K562 (cell line): ENCODE results near the gene SRSF11. TPM values are rescaled to one million over a fixed set of nuclear protein-coding genes. Genes with fewer than 3 reads are reported as not detected.

Experiments used
- ATAC-seq: fragments of 200-7000 bp; cut with Tn5 transposase; 3 replicates; pipeline ENCODE4 v1.9.1; 2020; ENCODE audit warnings: moderate library complexity
- BruUV-seq: library from RNA; stranded (reverse); fragments of 400-500 nt; replicated peaks from 2 replicates; lab custom pipeline; 2021; lab: Mats Ljungman, UMichigan
- CTCF ChIA-PET: fragments of 300-600 bp; formaldehyde crosslinking; extraction: SDS; loops from one replicate; lab custom pipeline; 2021; ENCODE audit warnings: low intra/inter-chr PET ratio; lab: Yijun Ruan, JAX
- POLR2A ChIA-PET: fragments of 300-600, 350-650 bp; sonication (Branson Sonifier 250); formaldehyde crosslinking; extraction: SDS; loops from one replicate; lab custom pipeline; 2021; ENCODE audit warnings: antibody characterized with exemption, inconsistent platforms; lab: Yijun Ruan, JAX
- DNase-seq, 4 experiments: peaks; one replicate each; pipeline versions ENCODE4 v3.0.0 to v3.0.0-alpha.2; 2011 to 2018; ENCODE audit warnings: low spot score in 3 of 4, mixed read lengths in 3 of 4; ENCODE audit errors: extremely low read depth in 1 of 4
- FAIRE-seq: peaks from 2 replicates; lab custom pipeline; 2011; peaks lifted over from hg19 to GRCh38; lab: Jason Lieb, UNC
- H2AFZ ChIP-seq: 2 replicates; pipeline ENCODE4 v1.6.0; 2011; ENCODE audit warnings: low read depth, low read length, control low read depth, inconsistent platforms
- H3K27ac ChIP-seq: fragments of 200-600 bp; 3 replicates; pipeline ENCODE4 v1.8.0; 2011; ENCODE audit warnings: low read depth, mild to moderate bottlenecking, control low read depth, inconsistent platforms, low read length, moderate library complexity, mixed read lengths; ENCODE audit errors: extremely low read depth
- H3K27me3 ChIP-seq, 2 experiments: fragments of 300-600 bp in 1 of 2; 2 replicates in 1 of 2; 3 replicates in 1 of 2; pipeline versions ENCODE4 v1.6.0 to v1.8.0; 2011; ENCODE audit warnings: inconsistent platforms in 2 of 2, low read length in 2 of 2, mild to moderate bottlenecking in 1 of 2, mixed read lengths in 1 of 2, moderate library complexity in 1 of 2; ENCODE audit not compliant: control insufficient read depth in 2 of 2, insufficient read depth in 2 of 2
- H3K36me3 ChIP-seq: fragments of 300-600 bp; 3 replicates; pipeline ENCODE4 v1.8.0; 2011; ENCODE audit warnings: mild to moderate bottlenecking, low read length, inconsistent platforms; ENCODE audit not compliant: control insufficient read depth, insufficient read depth
- H3K4me1 ChIP-seq, 2 experiments: fragments of 200-600 bp in 1 of 2; replicated peaks in 1 of 2; 2 replicates in 1 of 2; 3 replicates in 1 of 2; pipeline versions ENCODE4 v1.5.1 to v1.8.0; 2011; ENCODE audit warnings: inconsistent platforms in 2 of 2, low read length in 2 of 2, mild to moderate bottlenecking in 1 of 2, mixed read lengths in 1 of 2, moderate library complexity in 1 of 2; ENCODE audit not compliant: control insufficient read depth in 2 of 2, insufficient read depth in 2 of 2
- H3K4me2 ChIP-seq: 2 replicates; pipeline ENCODE4 v1.6.1; 2011; ENCODE audit warnings: low read length, control low read depth, inconsistent platforms, mixed read lengths; ENCODE audit not compliant: insufficient read depth
- H3K4me3 ChIP-seq: fragments of 200-600 bp; sonication (generic), shearing (Covaris generic); 2 replicates; pipeline ENCODE4 v1.5.1; 2016; ENCODE audit warnings: control low read depth, inconsistent platforms
- H3K79me2 ChIP-seq: fragments of 200-600 bp; 3 replicates; pipeline ENCODE4 v1.8.0; 2011; ENCODE audit warnings: low read length, inconsistent platforms; ENCODE audit not compliant: control insufficient read depth, insufficient read depth
- H3K9ac ChIP-seq, 2 experiments: 2 replicates each; pipeline versions ENCODE4 v1.6.0 to v1.6.1; 2011; ENCODE audit warnings: low read depth in 2 of 2, low read length in 2 of 2, control low read depth in 1 of 2, inconsistent platforms in 1 of 2, mild to moderate bottlenecking in 1 of 2, mixed read lengths in 1 of 2; ENCODE audit not compliant: insufficient read depth in 1 of 2
- H3K9me1 ChIP-seq: one replicate; pipeline ENCODE4 v1.6.0; 2011; ENCODE audit warnings: inconsistent platforms, mild to moderate bottlenecking, low read length, moderate library complexity; ENCODE audit not compliant: control insufficient read depth, insufficient read depth
- H3K9me3 ChIP-seq: replicated peaks from 2 replicates; pipeline ENCODE4 v1.5.1; 2011; ENCODE audit warnings: low read depth, low read length, inconsistent platforms; ENCODE audit not compliant: control insufficient read depth, insufficient read depth
- H4K20me1 ChIP-seq: replicated peaks from 2 replicates; pipeline ENCODE4 v1.6.1; 2011; ENCODE audit warnings: low read length, inconsistent platforms, mixed read lengths; ENCODE audit not compliant: control insufficient read depth, insufficient read depth
- CUX1 ChIP-seq: fragments of 200-800 bp; sonication (Bioruptor generic); IDR thresholded peaks from 2 replicates; pipeline ENCODE4 v1.6.1; 2016; ENCODE audit warnings: missing genetic modification characterization, missing compliant biosample characterization
- FOXK2 ChIP-seq, 2 experiments: fragments of 450-650 bp; IDR thresholded peaks in 1 of 2; conservative IDR thresholded peaks in 1 of 2; 2 replicates each; pipeline ENCODE4 v1.6.1; 2016; ENCODE audit warnings: low read depth in 2 of 2, mild to moderate bottlenecking in 1 of 2
- RNF219 ChIP-seq: fragments of 250-450 bp; sonication (Bioruptor Pico); IDR thresholded peaks from 2 replicates; pipeline ENCODE4 v1.5.0; 2022; ENCODE audit warnings: mild to moderate bottlenecking
- SIN3B ChIP-seq: fragments of 450-650 bp; IDR thresholded peaks from 2 replicates; pipeline ENCODE4 v1.6.1; 2017; ENCODE audit warnings: low read depth, mild to moderate bottlenecking, moderate library complexity
- YBX1 ChIP-seq: fragments of 450-650 bp; IDR thresholded peaks from 2 replicates; pipeline ENCODE4 v1.7.1; 2016; ENCODE audit warnings: mild to moderate bottlenecking
- ZFPM2 ChIP-seq: fragments of 250-450 bp; sonication (Bioruptor Pico); IDR thresholded peaks from 2 replicates; pipeline ENCODE4 v1.5.1; 2022; ENCODE audit warnings: mild to moderate bottlenecking
- ZNF217 ChIP-seq: sonication (generic); formaldehyde crosslinking; IDR thresholded peaks from 2 replicates; pipeline ENCODE4 v1.8.0; 2022; ENCODE audit warnings: mild to moderate bottlenecking, missing genetic modification reagents
- ZNF57 ChIP-seq: fragments of 450-650 bp; formaldehyde crosslinking; IDR thresholded peaks from 2 replicates; pipeline ENCODE4 v1.4.0; 2020; ENCODE audit warnings: mild to moderate bottlenecking, moderate library complexity
- WGBS: fragments of 100-300 bp; shearing (Covaris generic); methylation state at CpG from one replicate; pipeline ENCODE4 v1.1.6; 2016; ENCODE audit warnings: low coverage, mixed read lengths; ENCODE audit not compliant: insufficient coverage; ENCODE audit errors: missing lambda C conversion rate; 5-methylcytosine and 5-hydroxymethylcytosine counted together
- in situ Hi-C: fragments of 300-500 bp; cut with MboI; formaldehyde crosslinking; loops from 4 replicates; pipeline ENCODE4 v1.15.0; 2018; ENCODE audit warnings: inconsistent platforms, mixed read lengths
- intact Hi-C: fragments of 100-400 bp; cut with micrococcal nuclease; formaldehyde crosslinking; loops from 2 replicates; pipeline ENCODE4 v1.14.2; 2022
- polyA plus RNA-seq, 8 experiments: library from polyadenylated mRNA; depleted of rRNA in 4 of 8; stranded (reverse) in 5 of 8; unstranded in 3 of 8; fragments of >200 nt; fragmentation: Nextera tagmentation in 2 of 8; fragmentation: Illumina TruSeq in 1 of 8; extraction: Ambion mirVana in 2 of 8; extraction: Trizol in 1 of 8; gene quantifications; 2 replicates each; pipeline versions ENCODE4 v1.2.1 to v1.2.3, GENCODE V29; 2011 to 2014; ENCODE audit warnings: inconsistent platforms in 1 of 8, missing spikeins in 1 of 8
- total RNA-seq, 7 experiments: library from RNA; depleted of rRNA in 6 of 7; stranded (reverse); fragments of >200 nt in 6 of 7; fragmentation: Illumina TruSeq in 2 of 7; extraction: Trizol in 2 of 7; gene quantifications; 2 replicates each; pipeline versions ENCODE4 v1.2.1 to v1.2.3, GENCODE V29; 2011 to 2021; ENCODE audit warnings: low replicate concordance in 1 of 7
- TF ChIP-seq, protein P1 (sequence below): fragments of 250-450 bp; sonication (Bioruptor Pico); IDR thresholded peaks from 2 replicates; pipeline ENCODE4 v1.9.0; 2021; ENCODE audit warnings: mild to moderate bottlenecking

The SRSF11 gene
- total and polyA plus RNA-seq, 9 of the 15 experiments (the other 6 are each of a cell fraction or from before 2014, with no cell fraction given), result 76.9 to 418 (median 190) TPM

DNA sequence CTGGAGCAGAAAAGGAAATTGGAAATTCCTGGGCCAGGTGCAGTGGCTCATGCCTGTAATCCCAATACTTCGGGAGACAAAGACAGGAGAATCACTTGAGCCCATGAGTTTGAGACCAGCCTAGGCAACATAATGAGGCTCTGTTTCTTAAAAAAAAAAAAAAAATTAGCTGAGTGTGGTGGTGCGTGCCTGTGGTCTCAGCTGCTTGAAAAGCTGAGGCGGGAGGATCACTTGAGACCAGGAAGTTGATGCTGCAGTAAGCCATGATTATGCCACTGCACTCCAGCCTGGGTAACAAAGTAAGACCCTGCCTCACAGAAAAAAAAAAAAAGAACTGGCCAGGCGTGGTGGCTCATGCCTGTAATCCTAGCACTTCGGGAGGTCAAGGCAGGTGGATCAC lies 56.7 kb downstream of the SRSF11 start:
- H3K36me3 ChIP-seq, result peaks cover 32% of the 10 kb centered on the region
- no peak overlapping the region for H3K4me3 ChIP-seq
- H3K9me3 ChIP-seq, result no peaks in the 10 kb centered on the region
- H3K9ac ChIP-seq, result no peak overlapping the region
- 100% methylated on average over 2 of the region's 5 CpGs for WGBS
- no peaks in the 10 kb centered on the region for H4K20me1 ChIP-seq
- DNase-seq (no peak), ATAC-seq (no peak), FAIRE-seq (no peak)
- ChIA-PET CTCF (no interaction called here), POLR2A (no interaction called here)
- H3K9me1 ChIP-seq, result no peaks in the 10 kb centered on the region
- H3K4me1 ChIP-seq, result no peaks in the 10 kb centered on the region
- in situ Hi-C loops (no loop called here), intact Hi-C loops (no loop called here)
- H3K79me2 ChIP-seq, result no peaks in the 10 kb centered on the region
- no peak overlapping the region for H3K4me2 ChIP-seq
- no peak overlapping the region for H3K27ac ChIP-seq
- no peak overlapping the region for H2AFZ ChIP-seq
- H3K27me3 ChIP-seq, result no peaks in the 10 kb centered on the region
- no TSS peak for BruUV-seq
- TF ChIP-seq, protein P1, sequence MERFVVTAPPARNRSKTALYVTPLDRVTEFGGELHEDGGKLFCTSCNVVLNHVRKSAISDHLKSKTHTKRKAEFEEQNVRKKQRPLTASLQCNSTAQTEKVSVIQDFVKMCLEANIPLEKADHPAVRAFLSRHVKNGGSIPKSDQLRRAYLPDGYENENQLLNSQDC (CRISPR knock-in tag), result no peak
- TF ChIP-seq ZFPM2 (no peak), CUX1 (CRISPR knock-in tag) (no peak), FOXK2 (conservative IDR thresholded peaks at IDR 0.05 in 1 of 2, IDR thresholded peaks at IDR 0.05 in 1 of 2; ENCODE audit: low read depth in 2 of 2) (no peak), ZNF57 (no peak), ZNF217 (CRISPR knock-in tag) (no peak), YBX1 (no peak), RNF219 (CRISPR knock-in tag) (no peak), SIN3B (no peak)
